NCI-H82 treated with DMSO at 0.1 percent for 48 hours (cell line): ENCODE results near the gene YPEL5.
"Not testable (repeated sequence)": the region's sequence is repeated elsewhere in the genome, so short reads cannot be mapped to it uniquely, and the experiment has no call there.

Experiments
- DNase-seq: peaks from one replicate; lab custom pipeline; 2025; ENCODE audit not compliant: unreplicated experiment; lab: John Stamatoyannopoulos, UW

The YPEL5 gene

DNA sequence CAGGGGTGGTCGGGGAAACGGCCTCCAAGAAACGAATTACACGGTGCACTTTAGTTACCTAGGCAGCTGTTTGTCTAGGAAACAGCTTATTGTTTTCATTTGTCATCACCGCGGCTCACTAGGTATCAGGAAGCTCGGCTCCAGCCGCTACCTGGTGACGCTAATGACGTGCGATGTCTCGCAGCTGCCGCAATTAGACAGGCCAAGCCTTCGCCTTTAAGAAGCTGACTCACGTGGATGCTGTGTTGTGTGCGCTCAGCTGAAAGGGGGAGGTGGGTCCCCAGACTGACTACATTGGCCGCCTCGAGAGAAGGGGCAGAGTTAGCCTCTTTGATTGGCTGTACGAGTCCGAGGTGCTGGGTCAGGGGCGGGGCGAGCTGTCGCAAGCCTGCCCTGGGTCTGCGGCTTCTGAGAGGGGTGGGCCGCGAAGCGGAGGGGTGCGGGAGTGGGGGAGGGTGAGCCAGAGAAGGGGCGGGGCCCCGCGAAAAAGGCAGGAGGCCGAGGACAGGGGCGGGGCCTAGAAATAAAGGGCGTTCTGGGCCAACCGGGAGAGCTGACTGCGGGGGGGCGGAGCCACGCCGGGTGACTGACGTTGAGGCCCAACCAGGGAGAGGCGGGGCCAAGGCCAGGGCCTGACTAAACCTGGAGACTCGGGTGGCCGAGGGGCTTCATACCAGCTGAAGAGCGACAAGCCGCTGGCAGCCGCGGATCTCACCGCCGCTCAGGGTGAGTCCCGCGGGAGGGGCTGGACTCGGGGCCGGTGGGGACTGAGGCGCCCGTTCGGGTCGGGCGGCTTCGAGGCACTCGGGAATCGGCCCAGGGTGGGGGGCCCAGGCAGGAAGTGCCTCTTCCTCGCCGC, at the start of gene YPEL5:
Gene YPEL5, plus strand, starts transcription at position 671 of the 859 bp plus-strand sequence. CDS start 9,645 bp downstream, outside the sequence.
- peak; percentile 100 for DNase-seq

DNA sequence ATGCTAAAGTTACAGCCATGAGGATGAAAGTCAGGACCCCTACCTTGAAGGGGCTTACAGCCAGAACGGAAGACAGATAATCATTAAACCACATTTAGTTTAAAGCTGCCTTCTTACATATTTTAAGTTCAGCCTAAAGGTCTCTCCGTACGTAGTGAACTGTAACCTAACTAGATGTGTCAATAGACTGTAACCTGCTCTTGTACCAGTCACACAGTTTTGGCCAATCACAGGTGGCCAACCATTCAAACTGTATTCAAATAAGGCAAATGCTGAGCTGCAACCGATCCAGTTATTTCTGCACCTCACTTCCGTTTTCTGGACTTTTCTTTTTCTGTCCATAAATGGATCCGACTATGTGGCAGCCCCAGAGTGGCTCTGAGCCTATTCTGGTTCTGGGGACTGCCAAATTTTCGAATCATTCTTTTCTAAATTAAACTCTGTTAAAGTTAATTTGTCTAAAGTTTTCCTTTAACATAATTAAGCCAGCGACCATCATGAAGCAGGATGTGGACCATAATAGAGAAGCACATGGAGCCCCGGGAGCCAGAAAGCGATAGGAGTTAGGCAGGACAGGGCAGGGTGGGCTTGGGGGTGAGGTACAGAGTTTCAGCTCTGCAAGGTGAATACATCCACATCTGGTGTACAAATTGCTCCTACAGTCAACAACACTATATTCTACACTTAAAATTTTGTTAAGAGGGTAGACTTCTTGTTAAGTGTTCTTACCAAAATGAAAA, 48.4 kb upstream of the YPEL5 start:
- DNase-seq, result no peak

DNA sequence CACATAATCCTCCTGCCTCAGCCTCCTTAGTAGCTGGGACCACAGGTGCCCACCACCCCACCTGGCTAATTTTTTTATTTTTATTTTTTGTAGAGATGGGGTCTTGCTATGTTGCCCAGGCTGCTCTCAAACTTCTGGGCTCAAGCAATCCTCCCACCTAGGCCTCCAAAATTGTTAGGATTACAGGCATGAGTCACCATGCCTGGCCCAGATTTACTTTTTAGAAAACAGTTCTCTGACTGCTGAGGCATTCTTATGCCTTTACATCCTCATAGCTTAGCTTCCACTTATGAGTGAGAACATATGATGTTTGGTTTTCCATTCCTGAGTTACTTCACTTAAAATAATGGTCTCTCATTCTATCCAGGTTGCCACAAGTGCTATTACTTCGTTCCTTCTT, 47.4 kb upstream of the YPEL5 start:
- DNase-seq, result not testable (repeated sequence)

DNA sequence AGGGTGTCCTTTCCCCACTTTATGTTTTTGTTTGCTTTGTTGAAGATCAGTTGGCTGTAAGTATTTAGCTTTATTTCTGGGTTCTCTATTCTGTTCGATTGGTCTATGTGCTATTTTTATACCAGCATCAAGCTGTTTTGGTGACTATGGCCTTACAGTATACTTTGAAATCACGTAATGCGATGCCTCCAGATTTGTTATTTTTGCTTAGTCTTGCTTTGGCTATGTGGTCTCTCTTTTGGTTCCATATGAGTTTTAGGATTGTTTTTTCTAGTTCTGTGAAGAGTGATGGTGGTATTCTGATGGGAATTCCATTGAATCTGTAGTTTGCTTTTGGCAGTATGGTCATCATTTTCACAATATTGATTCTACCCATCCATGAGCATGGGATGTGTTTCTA, 46.1 kb upstream of the YPEL5 start:
- DNase-seq, result not testable (repeated sequence)

DNA sequence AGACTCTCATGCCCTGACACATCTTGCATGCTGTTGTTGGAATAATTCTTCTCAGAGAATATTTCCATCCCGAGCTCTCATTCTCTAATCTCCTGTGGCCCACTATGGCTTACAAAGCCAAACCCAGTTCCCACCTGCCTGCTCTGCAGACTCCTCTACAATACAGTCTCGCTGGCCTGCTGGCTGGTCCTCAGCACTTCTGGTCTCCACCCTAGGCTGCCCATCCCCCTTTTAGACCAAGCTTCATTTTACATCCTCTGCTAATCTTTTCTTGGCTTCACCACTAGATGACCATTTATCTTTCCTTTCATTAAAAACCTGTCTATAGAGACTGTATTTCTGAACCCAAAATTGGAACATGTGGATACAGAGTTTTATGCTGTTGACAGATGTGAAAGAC, 42.5 kb upstream of the YPEL5 start:
- no peak for DNase-seq

- no peak for DNase-seq
Observed at GRCh38 chr2:30105556-30105955, 41.3 kb upstream of the YPEL5 start.

DNA sequence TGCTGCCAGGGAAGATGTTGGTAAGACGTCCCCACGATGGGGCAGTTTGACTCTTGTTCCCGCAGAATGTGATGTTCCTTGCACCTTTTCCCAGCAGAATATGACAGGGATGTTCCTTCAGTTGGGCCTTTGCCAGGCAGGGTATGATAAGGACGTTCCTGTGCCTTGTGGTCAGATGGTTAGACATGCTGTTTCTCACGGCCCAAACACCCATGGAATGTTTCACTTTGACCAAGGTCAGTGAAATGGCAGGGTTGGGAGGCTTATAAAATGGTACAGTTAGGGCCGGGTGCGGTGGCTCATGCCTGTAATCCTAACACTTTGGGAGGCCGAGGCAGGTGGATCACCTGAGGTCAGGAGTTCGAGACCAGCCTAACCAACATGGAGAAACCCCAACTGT, 40.3 kb upstream of the YPEL5 start:
- no peak for DNase-seq

- DNase-seq, result no peak
Observed at GRCh38 chr2:30108192-30108591, 38.6 kb upstream of the YPEL5 start.

DNA sequence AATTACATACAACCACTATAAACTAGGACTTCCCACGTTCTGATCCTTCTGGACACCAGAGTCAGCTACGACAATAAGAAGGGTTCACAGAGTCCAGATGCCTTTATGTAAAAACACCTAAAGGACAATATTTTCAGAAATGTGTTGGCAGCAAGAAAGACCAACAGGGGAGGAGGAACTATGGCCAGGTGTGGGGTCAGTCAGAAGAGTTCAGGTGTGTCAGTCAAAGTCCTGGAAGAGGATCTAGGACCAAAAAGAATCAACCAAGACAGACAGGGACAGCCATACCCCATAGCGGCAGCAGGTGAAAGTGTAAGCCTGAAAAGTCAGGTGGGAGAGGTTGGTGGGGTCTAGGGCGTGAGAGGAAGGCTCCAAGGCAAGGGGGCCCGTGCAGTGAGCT, 38.0 kb upstream of the YPEL5 start:
- DNase-seq, result no peak

GRCh38 chr2:30109856-30110255, 37.0 kb upstream of the YPEL5 start:
- no peak for DNase-seq

DNA sequence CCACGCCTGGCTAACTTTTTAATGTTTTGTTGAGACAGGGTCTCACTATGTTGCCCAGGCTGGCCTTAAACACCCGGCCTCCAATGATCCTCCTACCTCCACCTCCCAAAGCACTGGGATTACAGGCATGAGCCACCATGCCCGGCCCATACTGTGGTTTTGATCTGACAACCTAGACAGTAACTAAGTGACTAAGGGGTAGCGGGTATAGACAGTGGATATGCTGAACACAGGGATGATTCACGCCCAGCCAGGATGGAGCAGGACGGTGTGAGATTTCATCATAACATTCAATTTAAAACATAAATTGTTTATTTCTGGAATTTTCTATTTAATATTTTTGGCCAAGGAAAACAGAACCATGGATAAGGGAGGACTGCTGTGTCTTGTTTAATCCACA, 36.0 kb upstream of the YPEL5 start:
- no peak for DNase-seq

DNA sequence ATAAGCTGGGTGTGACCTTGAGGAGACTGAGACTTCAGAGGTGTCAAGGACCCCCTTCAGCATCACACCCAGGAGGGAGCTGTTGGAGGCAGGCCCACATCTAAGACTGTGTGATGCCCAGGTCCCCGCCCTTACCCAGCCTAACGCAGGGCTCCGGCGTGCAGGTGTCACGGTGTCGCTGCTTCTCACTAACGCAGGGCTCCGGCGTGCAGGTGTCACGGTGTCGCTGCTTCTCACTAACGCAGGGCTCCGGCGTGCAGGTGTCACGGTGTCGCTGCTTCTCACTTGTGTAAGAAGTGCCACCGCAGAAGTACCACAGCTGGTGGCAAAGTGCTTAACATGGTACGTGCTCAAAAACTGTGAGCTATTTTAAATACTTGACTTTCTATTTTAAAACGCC, 35.6 kb upstream of the YPEL5 start:
- DNase-seq, result not testable (repeated sequence)

DNA sequence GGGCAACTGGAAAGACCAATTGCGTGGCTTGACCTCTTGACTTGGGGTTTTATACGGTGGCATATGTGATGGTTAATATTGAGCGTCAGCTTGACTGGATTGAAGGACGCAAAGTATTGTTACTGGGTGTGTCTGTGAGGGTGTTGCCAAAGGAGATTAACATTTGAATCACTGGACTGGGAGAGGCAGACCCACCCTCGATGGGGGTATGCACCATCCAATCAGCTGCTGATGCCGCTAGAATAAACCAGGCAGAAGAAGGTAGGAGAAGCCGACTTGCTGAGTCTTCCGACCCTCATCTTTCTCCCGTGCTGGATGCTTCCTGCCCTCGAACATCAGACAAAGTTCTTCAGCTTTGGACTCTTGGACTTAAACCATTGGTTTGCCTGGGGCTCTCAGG, 34.2 kb upstream of the YPEL5 start:
- no peak for DNase-seq

DNA sequence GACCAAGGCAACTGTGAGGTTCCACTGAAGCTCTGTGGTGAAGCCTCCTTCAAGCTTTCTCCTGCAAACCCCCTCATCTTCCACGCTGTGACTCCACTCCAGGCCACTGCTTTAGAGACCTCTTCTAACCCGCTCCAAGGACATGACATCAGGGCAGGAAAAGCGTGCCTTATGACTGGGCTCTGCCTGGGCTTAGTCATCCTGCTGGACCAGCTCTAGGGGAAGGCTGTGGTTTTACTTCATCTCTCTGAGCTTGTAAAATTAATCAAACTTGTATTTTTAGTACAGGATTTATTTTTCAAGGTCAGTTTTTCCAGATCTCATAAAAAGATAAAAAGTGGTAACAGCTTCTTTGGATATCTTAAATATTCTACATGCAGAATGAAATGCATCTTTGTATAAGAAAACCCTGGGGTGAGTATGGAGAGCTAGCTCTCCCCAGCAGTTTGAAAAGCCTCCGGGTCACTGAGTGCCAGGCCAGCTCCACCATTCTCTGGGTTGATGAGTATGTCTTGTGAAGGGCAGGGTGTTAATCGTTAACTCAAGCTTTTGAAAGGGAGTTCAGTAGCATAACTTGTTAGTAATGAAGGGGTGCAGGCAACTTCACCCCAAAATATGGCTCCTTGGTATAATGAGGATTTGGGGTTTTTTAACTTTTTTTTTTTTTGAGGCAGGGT, 33.1 kb upstream of the YPEL5 start:
- no peak for DNase-seq

- peak; percentile 57 for DNase-seq
Observed at GRCh38 chr2:30115141-30115980, 31.4 kb upstream of the YPEL5 start.

DNA sequence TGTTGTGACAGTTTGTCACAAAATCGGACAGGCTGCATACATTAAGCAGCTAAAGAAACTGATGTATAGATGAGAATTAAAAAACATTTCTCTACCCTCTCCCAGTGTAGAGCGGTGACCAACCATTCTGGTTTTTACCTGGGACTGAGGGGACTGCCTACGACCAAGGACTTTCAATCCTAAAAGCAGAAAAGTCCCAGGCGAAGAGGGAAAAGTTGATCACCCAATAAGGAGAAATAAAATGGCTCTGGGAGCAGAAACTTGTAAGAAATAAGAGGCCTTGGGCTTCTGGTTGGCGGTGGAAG, 30.9 kb upstream of the YPEL5 start:
- no peak for DNase-seq

- no peak for DNase-seq
Observed at GRCh38 chr2:30122362-30122761, 24.4 kb upstream of the YPEL5 start.

DNA sequence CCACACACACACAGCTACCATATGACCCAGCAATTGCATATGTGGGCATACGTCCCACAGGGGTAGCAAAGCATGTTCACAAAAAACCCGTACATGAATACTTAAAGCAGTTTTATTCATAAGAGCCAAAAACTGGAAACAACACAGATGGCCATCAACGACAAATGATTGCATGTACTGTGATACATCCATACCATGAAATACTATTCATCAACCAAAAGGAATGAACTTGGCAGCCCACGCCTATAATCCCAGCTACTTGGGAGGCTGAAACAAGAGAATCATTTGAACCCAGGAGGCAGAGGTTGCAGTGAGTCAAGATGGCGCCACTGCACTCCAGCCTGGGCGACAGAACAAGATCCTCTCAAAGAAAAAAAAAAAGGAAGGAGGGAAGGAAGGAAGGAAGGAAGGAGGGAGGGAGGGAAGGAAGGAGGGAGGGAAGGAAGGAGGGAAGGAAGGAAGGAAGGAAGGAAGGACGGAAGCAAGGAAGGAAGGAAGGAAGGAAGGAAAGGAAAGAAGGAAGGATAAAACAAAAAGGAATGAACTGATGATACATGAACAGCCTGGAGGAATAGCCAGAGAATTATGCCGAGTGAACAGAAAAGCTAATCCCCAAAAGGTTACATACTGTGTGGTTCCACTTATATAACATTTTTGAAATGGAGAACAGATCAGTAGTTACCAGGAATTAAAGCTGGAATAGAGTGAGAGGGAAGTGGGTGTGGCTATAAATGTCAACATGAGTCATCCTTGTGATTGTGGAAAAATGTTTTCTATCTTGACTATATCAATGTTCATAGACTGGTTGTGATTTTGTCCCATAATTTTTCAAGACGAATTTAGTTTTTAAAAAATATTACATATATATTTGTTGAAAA, 19.6 kb upstream of the YPEL5 start:
- no peak for DNase-seq

- no peak for DNase-seq
Observed at GRCh38 chr2:30134582-30134981, 12.2 kb upstream of the YPEL5 start.

- no peak for DNase-seq
Observed at GRCh38 chr2:30135541-30135940, 11.3 kb upstream of the YPEL5 start.
